Activated CD8-positive, alpha-beta memory T cell treated with anti-CD3 and anti-CD28 coated beads for 36 hours (primary cell): Measurements from ENCODE around the gene OR8A1. TPM values are rescaled to one million over a fixed set of nuclear protein-coding genes. Genes with fewer than 3 reads are reported as not detected.
"Not testable (repeated sequence)": the region's sequence is repeated elsewhere in the genome, so short reads cannot be mapped to it uniquely, and the experiment has no call there.

Experiments
- CTCF ChIA-PET: fragments of 350-600 bp; sonication (Branson Sonifier 250); formaldehyde crosslinking; loops from one replicate; lab custom pipeline; 2021; ENCODE audit warnings: antibody characterized with exemption; lab: Charles Lee
- POLR2A ChIA-PET: fragments of 350-600 bp; sonication (Branson Sonifier 250); formaldehyde crosslinking; loops from one replicate; lab custom pipeline; 2021; ENCODE audit warnings: antibody characterized with exemption; lab: Charles Lee
- total RNA-seq, 2 experiments: library from RNA; stranded (reverse); gene quantifications; one replicate each; pipeline ENCODE4 v1.2.3, GENCODE V29; 2021

OR8A1 gene
- total RNA-seq, 2 experiments from 2014 or later = not detected

- POLR2A ChIA-PET = no interaction called here
These were observed 16.6 kb downstream of the OR8A1 start for GRCh38 chr11:124586238-124586860.

GRCh38 chr11:124591430-124591829 lies 21.6 kb downstream of the OR8A1 start:
- ChIA-PET POLR2A (no interaction called here), CTCF (no interaction called here)

More at GRCh38 chr11:124586238-124586860, 16.6 kb downstream of the OR8A1 start:
- CTCF ChIA-PET = no interaction called here

- CTCF ChIA-PET = no interaction called here
- POLR2A ChIA-PET = no interaction called here
These were observed 22.8 kb downstream of the OR8A1 start for GRCh38 chr11:124592627-124593026.

DNA sequence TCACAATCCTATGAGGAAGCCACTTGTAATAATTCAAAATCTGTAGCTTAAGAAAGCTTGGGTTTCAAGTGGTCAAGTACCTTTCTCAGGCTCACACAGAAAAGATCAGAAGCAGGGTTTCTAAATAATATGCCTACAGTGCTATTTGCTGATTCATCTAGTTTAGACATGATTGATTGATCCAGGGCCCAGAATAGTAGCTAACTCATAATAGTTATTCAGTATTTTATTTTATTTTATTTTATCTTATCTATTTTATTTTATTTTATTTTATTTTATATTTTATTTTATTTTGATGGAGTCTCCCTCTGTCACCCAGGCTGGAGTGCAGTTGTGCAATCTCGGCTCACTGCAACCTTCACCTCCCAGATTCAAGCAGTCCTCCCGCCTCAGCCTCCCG lies 25.5 kb downstream of the OR8A1 start:
- ChIA-PET POLR2A (no interaction called here), CTCF (no interaction called here)

GRCh38 chr11:124597626-124598025 lies 27.8 kb downstream of the OR8A1 start:
- CTCF ChIA-PET = no interaction called here
- POLR2A ChIA-PET = no interaction called here

DNA sequence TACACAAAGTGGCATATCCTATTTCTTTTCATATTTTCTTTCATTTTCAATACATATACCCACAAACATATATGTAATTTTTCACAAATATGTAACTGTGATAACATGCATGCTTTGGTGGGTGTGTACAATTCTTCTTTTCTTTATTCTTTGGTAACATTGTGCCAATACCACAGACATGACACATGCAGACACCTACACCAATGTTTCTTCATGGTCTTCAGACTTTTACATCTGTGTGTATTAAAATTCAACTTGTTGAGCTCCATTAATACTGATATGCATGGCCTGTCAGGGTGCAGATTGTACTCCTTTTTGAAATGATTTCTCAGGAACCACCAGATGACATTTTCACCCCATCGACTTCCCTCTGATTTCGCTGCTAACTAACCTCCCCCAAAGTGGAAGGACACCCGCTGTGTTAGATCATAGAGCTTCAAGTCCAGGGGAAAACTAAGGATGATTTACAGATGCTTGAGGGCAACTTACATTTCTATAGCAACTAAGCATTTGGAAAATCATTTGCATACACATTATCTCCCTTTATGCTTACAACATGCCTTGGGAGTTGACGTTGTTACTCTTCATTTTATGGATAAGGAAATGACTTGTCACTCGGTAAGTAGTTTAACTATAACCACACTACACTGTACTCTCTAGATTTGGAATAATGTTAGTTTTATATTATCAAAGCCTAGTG lies 31.0 kb downstream of the OR8A1 start:
- POLR2A ChIA-PET = no interaction called here
- CTCF ChIA-PET = interaction anchor here (0.5 kb wide), 1 partner anchor 163 kb away, joined by 3 read pairs; no protein-coding TSS in a partner anchor

DNA sequence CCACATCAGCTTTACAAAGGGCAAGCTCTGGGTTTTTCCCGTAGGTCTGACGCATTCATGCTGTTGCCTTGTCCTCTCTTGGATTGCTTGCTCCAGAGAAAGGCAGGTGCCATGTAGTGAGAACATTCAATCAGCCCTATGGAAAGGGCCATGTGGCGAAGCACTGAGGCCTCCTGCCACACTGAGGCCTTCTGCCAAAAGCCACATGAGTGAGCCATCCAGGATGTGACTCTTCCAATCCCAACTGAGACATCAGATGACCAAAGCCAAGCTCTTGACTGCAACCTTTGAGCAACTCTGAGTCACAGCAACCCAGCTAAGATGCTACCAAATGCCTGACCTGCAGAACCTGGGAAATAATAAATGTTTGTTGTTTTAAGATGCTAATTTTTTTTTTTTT lies 32.4 kb downstream of the OR8A1 start:
- ChIA-PET CTCF (no interaction called here), POLR2A (no interaction called here)

- CTCF ChIA-PET, POLR2A ChIA-PET: not testable (repeated sequence)
These were observed 32.9 kb downstream of the OR8A1 start for GRCh38 chr11:124602723-124603122.

DNA sequence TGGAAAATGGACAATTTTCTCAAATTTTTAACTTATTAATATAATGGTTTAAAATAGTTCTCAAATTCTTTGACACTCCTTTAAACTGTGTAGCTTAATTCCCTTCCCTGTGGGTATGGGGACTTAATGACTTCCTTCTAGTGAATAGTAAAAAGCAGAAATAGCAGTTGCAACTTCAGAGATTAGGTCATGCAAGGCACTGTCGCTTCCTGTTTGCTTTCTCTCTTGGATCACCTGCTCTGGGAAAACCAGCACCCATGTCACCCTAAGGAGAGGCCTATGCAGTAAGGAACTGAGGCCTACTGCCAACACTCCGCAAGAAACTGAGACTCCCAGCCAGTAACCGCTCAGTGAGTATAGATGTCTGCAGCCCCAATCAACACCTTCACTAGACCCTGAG lies 35.9 kb downstream of the OR8A1 start:
- POLR2A ChIA-PET = no interaction called here
- CTCF ChIA-PET = interaction anchor here (0.5 kb wide), 1 partner anchor 16 kb away, joined by 3 read pairs; no protein-coding TSS in a partner anchor

- ChIA-PET CTCF (no interaction called here), POLR2A (interaction anchor here (0.6 kb wide), 1 partner anchor 312 kb away, joined by 7 read pairs; no protein-coding TSS in a partner anchor)
These were observed 38.4 kb downstream of the OR8A1 start for GRCh38 chr11:124608147-124608546.

DNA sequence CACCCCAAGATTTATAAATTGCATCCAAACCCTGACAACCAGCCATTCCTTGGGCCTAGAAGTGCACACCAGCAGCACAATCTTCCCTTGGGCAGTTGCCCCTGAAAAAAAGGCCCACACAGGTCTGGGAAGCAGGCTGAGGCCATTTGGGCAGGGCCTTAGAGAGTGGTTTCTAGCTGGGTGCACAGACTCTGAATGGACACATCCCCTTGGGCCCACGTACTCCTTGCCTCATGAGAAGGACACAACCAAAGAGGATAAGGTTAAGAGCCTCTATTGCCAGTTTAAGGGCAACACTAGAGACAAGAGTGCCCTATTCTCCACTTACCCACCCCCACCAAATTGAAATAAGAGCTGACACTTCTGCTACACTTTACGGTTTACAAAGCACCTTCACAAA lies 40.5 kb downstream of the OR8A1 start:
- ChIA-PET CTCF (no interaction called here), POLR2A (no interaction called here)

- CTCF ChIA-PET = interaction anchor here (1.1 kb wide), 1 partner anchor 12 kb away, joined by 3 read pairs; the partner anchor contains the start of gene TBRG1
- POLR2A ChIA-PET = interaction anchor here (0.6 kb wide), 1 partner anchor 63 kb away, joined by 3 read pairs; no protein-coding TSS in a partner anchor
These were observed 41.3 kb downstream of the OR8A1 start, which contains the start of gene PANX3 for GRCh38 chr11:124611064-124611463. TSS of gene PANX3 (plus strand) at chr11:124611428. CDS start at chr11:124611557, 129 bp downstream.

DNA sequence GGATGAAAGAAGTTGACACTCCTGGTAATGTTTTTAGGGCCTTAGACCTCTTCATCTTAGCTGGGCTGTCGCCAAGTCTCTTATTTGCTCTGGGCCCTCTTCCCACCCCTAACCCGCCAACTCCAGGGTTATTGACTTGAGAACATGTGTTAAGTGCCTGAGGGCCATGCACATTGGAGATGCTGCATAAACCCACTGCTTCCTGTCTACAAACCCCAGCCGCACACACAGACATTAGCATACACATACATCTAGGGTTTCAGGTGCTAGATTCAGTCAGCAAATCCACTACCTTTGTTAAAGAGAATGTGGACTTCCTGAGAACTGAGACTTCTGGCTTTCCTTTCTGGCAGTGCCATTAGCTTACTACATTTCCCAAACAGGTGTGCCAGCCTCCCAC lies 42.2 kb downstream of the OR8A1 start:
- POLR2A ChIA-PET = no interaction called here
- CTCF ChIA-PET = interaction anchor here (0.7 to 1.1 kb wide), 2 partner anchors 11 to 264 kb away, joined by 3 to 4 read pairs; partner anchors contain the start of gene TBRG1

- ChIA-PET CTCF (no interaction called here), POLR2A (no interaction called here)
These were observed 42.9 kb downstream of the OR8A1 start for GRCh38 chr11:124612567-124613246.

- CTCF ChIA-PET = no interaction called here
- POLR2A ChIA-PET = no interaction called here
These were observed 49.1 kb downstream of the OR8A1 start for GRCh38 chr11:124618863-124619262.

Other genes with a start within 250 kb of the OR8A1 start
- gene OR8D2, start 249.8 kb upstream of the OR8A1 start, total RNA-seq = not detected
- gene OR8B2, start 185.5 kb upstream of the OR8A1 start, total RNA-seq = not detected
- not detected for gene OR8B3, start 171.0 kb upstream of the OR8A1 start, total RNA-seq
- not detected for gene OR8B4, start 145.1 kb upstream of the OR8A1 start, total RNA-seq
- gene OR8B8, start 124.3 kb upstream of the OR8A1 start, total RNA-seq = not detected
- gene OR8B12, start 26.3 kb upstream of the OR8A1 start, total RNA-seq = not detected
- gene PANX3, start 41.4 kb downstream of the OR8A1 start, total RNA-seq = not detected
- gene TBRG1, start 52.9 kb downstream of the OR8A1 start, total RNA-seq = 10 to 100 TPM; 40.6 to 40.7 TPM
- 1 to 10 TPM; 4.8 to 5.4 TPM for gene SIAE, start 103.7 kb downstream of the OR8A1 start, total RNA-seq
- 1 to 10 TPM; 3.8 to 4.3 TPM for gene SPA17, start 103.9 kb downstream of the OR8A1 start, total RNA-seq
- gene NRGN, start 169.9 kb downstream of the OR8A1 start, total RNA-seq = 1 to 10 TPM; 6.4 to 6.7 TPM
- gene VSIG2, start 182.3 kb downstream of the OR8A1 start, total RNA-seq = under 1 TPM in 1 of 2 experiments, not detected in 1; 0.25 TPM
- gene ESAM, start 192.3 kb downstream of the OR8A1 start, total RNA-seq = under 1 TPM; 0.94 to 0.95 TPM
- gene MSANTD2, start 230.4 kb downstream of the OR8A1 start, total RNA-seq = 10 to 100 TPM in 1 of 2 experiments, 1 to 10 TPM in 1; 9.3 to 12.0 TPM